Femur (tissue), 1 donor: ENCODE measurements around the gene CNGA4.
"Not testable (repeated sequence)": the region's sequence is repeated elsewhere in the genome, so short reads cannot be mapped to it uniquely, and the experiment has no call there.

Source experiments
- DNase-seq: peaks from one replicate; pipeline ENCODE4 v3.0.0-alpha.2; 2017

The CNGA4 gene

GRCh38 chr11:6228520-6228919, 10.4 kb upstream of the CNGA4 start:
- DNase-seq: no peak

- DNase-seq: no peak
These were observed 9.0 kb upstream of the CNGA4 start for GRCh38 chr11:6229911-6230310.

- DNase-seq: no peak
These were observed 6.0 kb upstream of the CNGA4 start for GRCh38 chr11:6232899-6233298.

- peak; percentile 29 for DNase-seq
These were observed 4.9 kb upstream of the CNGA4 start for GRCh38 chr11:6233984-6234386.

GRCh38 chr11:6234387-6235107, 4.3 kb upstream of the CNGA4 start, which contains the start of gene FHIP1B:
Gene FHIP1B (minus strand): TSS chr11:6234636. CDS start chr11:6224516, 10,120 bp downstream.
- peak; percentile 100 for DNase-seq

GRCh38 chr11:6237266-6237665, 1.6 kb upstream of the CNGA4 start:
- no peak for DNase-seq

GRCh38 chr11:6237761-6238302, 1.1 kb upstream of the CNGA4 start:
- DNase-seq: no peak

- no peak for DNase-seq
These were observed 1.2 kb downstream of the CNGA4 start for GRCh38 chr11:6240139-6240538.

GRCh38 chr11:6240781-6241180, 1.9 kb downstream of the CNGA4 start:
- no peak for DNase-seq

GRCh38 chr11:6241316-6241715, 2.4 kb downstream of the CNGA4 start:
- DNase-seq: no peak

GRCh38 chr11:6245536-6245935, 6.6 kb downstream of the CNGA4 start:
- DNase-seq: no peak

- no peak for DNase-seq
These were observed 9.4 kb downstream of the CNGA4 start for GRCh38 chr11:6248248-6248647.

- DNase-seq: not testable (repeated sequence)
These were observed 10.0 kb downstream of the CNGA4 start for GRCh38 chr11:6248897-6249296.

- no peak for DNase-seq
These were observed 11.1 kb downstream of the CNGA4 start for GRCh38 chr11:6249770-6250555.

- DNase-seq: peak; percentile 79
These were observed 12.3 kb downstream of the CNGA4 start for GRCh38 chr11:6251120-6251733.

- no peak for DNase-seq
These were observed 13.1 kb downstream of the CNGA4 start for GRCh38 chr11:6251990-6252473.

GRCh38 chr11:6253197-6253596, 14.3 kb downstream of the CNGA4 start:
- no peak for DNase-seq

GRCh38 chr11:6258141-6258540, 19.3 kb downstream of the CNGA4 start:
- no peak for DNase-seq

- no peak for DNase-seq
These were observed 19.7 kb downstream of the CNGA4 start for GRCh38 chr11:6258571-6259081.

- DNase-seq: no peak
These were observed 21.4 kb downstream of the CNGA4 start for GRCh38 chr11:6260207-6260726.

GRCh38 chr11:6263662-6264061, 24.8 kb downstream of the CNGA4 start:
- DNase-seq: no peak

GRCh38 chr11:6268820-6269219, 29.9 kb downstream of the CNGA4 start:
- no peak for DNase-seq

- no peak for DNase-seq
These were observed 31.1 kb downstream of the CNGA4 start for GRCh38 chr11:6269994-6270393.
